IMR-90 (cell line): ENCODE results near the gene LRSAM1.

Experiments
- CHD1 ChIP-seq: IDR thresholded peaks from 2 replicates; pipeline ENCODE4 v1.6.1; 2012; ENCODE audit warnings: low read depth, low read length, improper control_type of control experiment
- CTCF ChIP-seq: conservative IDR thresholded peaks from 2 replicates; pipeline ENCODE4 v1.5.1; 2012; ENCODE audit warnings: mild to moderate bottlenecking, low read depth, low read length, improper control_type of control experiment
- MXI1 ChIP-seq: IDR thresholded peaks from 2 replicates; pipeline ENCODE4 v1.6.1; 2012; ENCODE audit warnings: low read depth, mild to moderate bottlenecking, low read length, moderate library complexity, borderline replicate concordance
- RAD21 ChIP-seq: IDR thresholded peaks from 2 replicates; pipeline ENCODE4 v1.6.1; 2012; ENCODE audit warnings: low read length, improper control_type of control experiment
- RCOR1 ChIP-seq: IDR thresholded peaks from 2 replicates; pipeline ENCODE4 v1.6.1; 2012; ENCODE audit warnings: mild to moderate bottlenecking, low read length, improper control_type of control experiment; ENCODE audit not compliant: insufficient replicate concordance

GRCh38 chr9:127447416-127448111 is 3.7 kb upstream of the LRSAM1 start:
- TF ChIP-seq CHD1 (no peak), CTCF (no peak), RAD21 (no peak), RCOR1 (no peak), MXI1 (no peak)
